ENCODE measurements around the gene NGF. TPM values are rescaled to one million over a fixed set of nuclear protein-coding genes. Genes with fewer than 3 reads are reported as not detected.
A peak's percentile ranks its signal among the peaks of the same experiment; 100 is the strongest.
"Not testable (repeated sequence)": the region's sequence is repeated elsewhere in the genome, so short reads cannot be mapped to it uniquely, and the experiment has no call there.

The NGF gene
- total and polyA plus RNA-seq, 11 donors = 0.94 to 13.6 (median 2.9) TPM

- H3K36me3 ChIP-seq = no peaks in the 10 kb centered on the region
- peaks cover 0 to 46% (median 24%) of the 10 kb centered on the region in 12 donors for H3K4me1 ChIP-seq
- H3K4me3 ChIP-seq = no peak overlapping the region
- 33 to 56% (median 43%) methylated on average over 5 to 7 of the region's 7 CpGs for WGBS, 4 donors
- H3K9me3 ChIP-seq = peaks cover 0 to 7% (median 0%) of the 10 kb centered on the region in 12 donors
- DNase-seq = peak in 3 of 5 donors; percentile 28 to 57 (median 34)
- TF ChIP-seq POLR2A (IDR thresholded peaks at IDR 0.05) (no peak), CTCF (IDR thresholded peaks at IDR 0.05) (peak in 2 of 12 donors; percentile 10 to 11)
- H3K27ac ChIP-seq = peak overlapping the region; percentile 41 to 91 (median 74)
- peak; percentile 39 to 78 (median 72) for ATAC-seq
- intact Hi-C loops (cut with DNase I) = no loop called here
- no peaks in the 10 kb centered on the region for H3K27me3 ChIP-seq
Observed at GRCh38 chr1:115364046-115364779, 26.2 kb upstream of the NGF start.

GRCh38 chr1:115363171-115363570 is 25.1 kb upstream of the NGF start:
- no peak for DNase-seq
- TF ChIP-seq CTCF (IDR thresholded peaks at IDR 0.05) = no peak
- no peak for TF ChIP-seq POLR2A (IDR thresholded peaks at IDR 0.05)
- H3K27me3 ChIP-seq = no peaks in the 10 kb centered on the region
- peak overlapping the region in 10 of 12 donors; percentile 41 to 91 (median 74) for H3K27ac ChIP-seq
- H3K36me3 ChIP-seq = no peaks in the 10 kb centered on the region
- peaks cover 0 to 7% (median 0%) of the 10 kb centered on the region in 12 donors for H3K9me3 ChIP-seq
- 31 to 46% (median 35%) methylated on average over 1 of the region's 1 CpG for WGBS, 4 donors
- no peak overlapping the region for H3K4me3 ChIP-seq
- no peak for ATAC-seq
- intact Hi-C loops (cut with DNase I) = no loop called here
- H3K4me1 ChIP-seq = peaks cover 0 to 42% (median 24%) of the 10 kb centered on the region in 12 donors

- ATAC-seq; intact Hi-C loops (cut with DNase I): not testable (repeated sequence)
Observed at GRCh38 chr1:115360505-115361129, 22.6 kb upstream of the NGF start.

GRCh38 chr1:115359787-115360452 is 21.9 kb upstream of the NGF start:
- H3K27ac ChIP-seq; H3K27me3 ChIP-seq; ATAC-seq; H3K36me3 ChIP-seq; DNase-seq; intact Hi-C loops (cut with DNase I); H3K4me3 ChIP-seq; H3K9me3 ChIP-seq: not testable (repeated sequence)
- 87 to 95% (median 90%) methylated on average over 15 to 31 of the region's 31 CpGs for WGBS, 4 donors
- H3K4me1 ChIP-seq = peaks cover 0 to 20% (median 14%) of the 10 kb centered on the region in 12 donors

More at GRCh38 chr1:115360505-115361129, 22.6 kb upstream of the NGF start:
- not testable (repeated sequence) for H3K4me3 ChIP-seq, H3K27ac ChIP-seq, H3K9me3 ChIP-seq, H3K36me3 ChIP-seq, H3K27me3 ChIP-seq, DNase-seq
- 87 to 96% (median 94%) methylated on average over 22 to 26 of the region's 26 CpGs for WGBS, 4 donors
- peaks cover 0 to 27% (median 18%) of the 10 kb centered on the region in 12 donors for H3K4me1 ChIP-seq

GRCh38 chr1:115356356-115356755 is 18.3 kb upstream of the NGF start:
- DNase-seq = no peak
- no peaks in the 10 kb centered on the region for H3K36me3 ChIP-seq
- intact Hi-C loops (cut with DNase I) = no loop called here
- no peak for TF ChIP-seq POLR2A (IDR thresholded peaks at IDR 0.05)
- no peak for TF ChIP-seq CTCF (IDR thresholded peaks at IDR 0.05)
- 69 to 93% (median 76%) methylated on average over 2 of the region's 2 CpGs for WGBS, 4 donors
- no peaks in the 10 kb centered on the region for H3K9me3 ChIP-seq
- ATAC-seq = no peak
- H3K27me3 ChIP-seq = no peaks in the 10 kb centered on the region
- H3K4me1 ChIP-seq = peaks cover 0 to 4% (median 0%) of the 10 kb centered on the region in 12 donors
- no peak overlapping the region for H3K27ac ChIP-seq
- H3K4me3 ChIP-seq = no peak overlapping the region

Measured in heart left ventricle (tissue), 16 donors.